MV-4-11 (cell line): Measurements from ENCODE around the gene CFTR.
A peak's percentile ranks its signal among the peaks of the same experiment; 100 is the strongest.

ENCODE experiments used
- DNase-seq: peaks from one replicate; lab custom pipeline; 2025; lab: John Stamatoyannopoulos, UW

The CFTR gene

DNA sequence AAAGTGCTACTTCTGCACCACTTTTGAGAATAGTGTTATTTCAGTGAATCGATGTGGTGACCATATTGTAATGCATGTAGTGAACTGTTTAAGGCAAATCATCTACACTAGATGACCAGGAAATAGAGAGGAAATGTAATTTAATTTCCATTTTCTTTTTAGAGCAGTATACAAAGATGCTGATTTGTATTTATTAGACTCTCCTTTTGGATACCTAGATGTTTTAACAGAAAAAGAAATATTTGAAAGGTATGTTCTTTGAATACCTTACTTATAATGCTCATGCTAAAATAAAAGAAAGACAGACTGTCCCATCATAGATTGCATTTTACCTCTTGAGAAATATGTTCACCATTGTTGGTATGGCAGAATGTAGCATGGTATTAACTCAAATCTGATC, 110.4 kb downstream of the CFTR start:
- DNase-seq = no peak

DNA sequence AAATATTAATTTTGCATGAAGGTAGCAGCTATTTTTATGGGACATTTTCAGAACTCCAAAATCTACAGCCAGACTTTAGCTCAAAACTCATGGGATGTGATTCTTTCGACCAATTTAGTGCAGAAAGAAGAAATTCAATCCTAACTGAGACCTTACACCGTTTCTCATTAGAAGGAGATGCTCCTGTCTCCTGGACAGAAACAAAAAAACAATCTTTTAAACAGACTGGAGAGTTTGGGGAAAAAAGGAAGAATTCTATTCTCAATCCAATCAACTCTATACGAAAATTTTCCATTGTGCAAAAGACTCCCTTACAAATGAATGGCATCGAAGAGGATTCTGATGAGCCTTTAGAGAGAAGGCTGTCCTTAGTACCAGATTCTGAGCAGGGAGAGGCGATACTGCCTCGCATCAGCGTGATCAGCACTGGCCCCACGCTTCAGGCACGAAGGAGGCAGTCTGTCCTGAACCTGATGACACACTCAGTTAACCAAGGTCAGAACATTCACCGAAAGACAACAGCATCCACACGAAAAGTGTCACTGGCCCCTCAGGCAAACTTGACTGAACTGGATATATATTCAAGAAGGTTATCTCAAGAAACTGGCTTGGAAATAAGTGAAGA, 112.3 kb downstream of the CFTR start:
- DNase-seq = no peak

DNA sequence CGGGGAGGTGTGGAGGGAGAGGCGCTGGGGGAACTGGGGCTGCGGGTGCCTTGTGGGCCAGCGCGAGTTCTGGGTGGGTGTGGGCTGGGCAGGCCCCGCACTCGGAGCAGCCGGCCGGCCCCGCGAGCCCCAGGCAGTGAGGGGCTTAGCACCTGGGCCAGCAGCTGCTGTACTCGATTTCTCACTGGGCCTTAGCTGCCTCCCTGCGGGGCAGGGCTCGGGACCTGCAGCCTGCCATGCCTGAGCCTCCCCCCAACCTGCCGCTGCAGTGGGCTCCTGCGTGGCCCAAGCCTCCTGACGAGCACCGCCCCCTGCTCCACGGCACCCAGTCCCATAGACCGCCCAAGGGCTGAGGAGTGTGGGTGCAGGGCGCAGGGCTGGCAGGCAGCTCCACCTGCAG, 116.3 kb downstream of the CFTR start:
- DNase-seq = no peak

DNA sequence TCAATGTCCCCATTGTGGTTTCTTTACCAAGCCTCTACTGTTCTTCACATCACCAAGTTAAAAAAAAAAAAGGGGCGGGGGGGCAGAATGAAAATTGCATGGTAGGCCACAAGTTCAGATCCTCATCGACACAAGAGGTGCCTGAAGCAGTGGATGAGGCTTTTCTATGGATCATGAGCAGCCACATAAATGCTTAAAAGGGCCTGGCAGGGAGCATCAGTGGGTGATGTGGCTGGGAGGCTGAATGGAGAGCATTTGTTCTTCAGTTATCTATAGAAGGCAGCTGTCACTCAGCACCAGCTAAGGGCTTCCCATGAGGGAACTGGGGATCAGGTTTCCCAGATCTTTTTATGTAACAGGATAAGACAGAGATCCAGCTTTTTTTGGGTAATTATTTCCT, 117.9 kb downstream of the CFTR start:
- DNase-seq = no peak

DNA sequence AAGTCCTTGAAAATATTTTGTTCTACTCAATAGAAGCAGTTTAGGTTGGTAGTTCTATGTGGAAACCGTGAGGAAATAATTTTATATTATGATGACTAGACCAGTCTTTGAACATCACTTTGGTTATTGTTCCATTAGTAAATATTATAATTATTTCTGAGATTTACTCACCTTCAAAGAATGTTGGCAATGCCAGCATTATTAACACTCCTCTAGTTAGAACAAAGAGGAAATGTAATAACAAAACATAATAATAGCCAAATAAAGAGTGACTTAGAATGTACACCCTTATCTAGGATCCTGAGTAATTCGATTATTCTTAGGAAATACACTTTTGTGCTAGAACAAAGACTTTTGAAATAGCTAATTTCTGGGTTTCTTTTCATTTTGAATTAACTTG, 121.1 kb downstream of the CFTR start:
- no peak for DNase-seq

DNA sequence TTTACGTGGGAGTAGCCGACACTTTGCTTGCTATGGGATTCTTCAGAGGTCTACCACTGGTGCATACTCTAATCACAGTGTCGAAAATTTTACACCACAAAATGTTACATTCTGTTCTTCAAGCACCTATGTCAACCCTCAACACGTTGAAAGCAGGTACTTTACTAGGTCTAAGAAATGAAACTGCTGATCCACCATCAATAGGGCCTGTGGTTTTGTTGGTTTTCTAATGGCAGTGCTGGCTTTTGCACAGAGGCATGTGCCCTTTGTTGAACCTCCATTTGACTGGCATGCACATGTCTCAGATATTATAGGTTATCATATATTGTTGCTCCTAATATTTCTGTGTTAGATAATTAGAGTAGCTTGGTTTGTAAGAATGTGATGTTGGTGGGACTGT, 123.8 kb downstream of the CFTR start:
- DNase-seq = no peak

DNA sequence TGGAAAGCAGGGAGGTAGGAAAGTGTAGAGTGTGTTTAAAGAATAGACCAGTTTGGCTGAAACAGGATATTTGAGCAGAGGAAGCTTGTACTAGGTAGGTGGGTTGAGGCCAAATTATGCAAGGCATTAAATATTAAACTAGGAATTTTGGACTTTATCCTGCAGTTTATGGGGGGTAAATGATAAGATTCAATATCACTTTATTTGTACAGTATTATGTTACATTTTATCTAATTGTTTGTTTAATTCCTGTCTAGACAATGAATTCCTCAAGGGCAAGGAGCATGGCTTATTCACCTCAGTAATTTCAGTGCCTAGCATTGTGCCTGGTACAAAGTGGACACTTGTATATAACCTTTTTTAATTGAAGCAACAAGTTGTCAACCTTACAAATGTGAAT, 125.9 kb downstream of the CFTR start:
- DNase-seq = no peak

DNA sequence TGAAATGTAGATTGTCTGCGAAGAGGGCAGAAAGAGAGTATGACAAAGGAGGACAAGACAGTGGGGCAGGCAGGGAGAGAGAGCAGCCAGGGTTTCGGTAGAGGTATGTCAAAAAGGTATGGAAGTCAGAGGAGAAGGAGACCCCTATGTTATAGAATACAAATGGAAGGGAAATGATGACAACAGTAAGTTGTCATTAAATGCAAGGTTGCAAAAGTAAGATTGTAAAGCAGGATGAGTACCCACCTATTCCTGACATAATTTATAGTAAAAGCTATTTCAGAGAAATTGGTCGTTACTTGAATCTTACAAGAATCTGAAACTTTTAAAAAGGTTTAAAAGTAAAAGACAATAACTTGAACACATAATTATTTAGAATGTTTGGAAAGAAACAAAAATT, 126.3 kb downstream of the CFTR start:
- no peak for DNase-seq

DNA sequence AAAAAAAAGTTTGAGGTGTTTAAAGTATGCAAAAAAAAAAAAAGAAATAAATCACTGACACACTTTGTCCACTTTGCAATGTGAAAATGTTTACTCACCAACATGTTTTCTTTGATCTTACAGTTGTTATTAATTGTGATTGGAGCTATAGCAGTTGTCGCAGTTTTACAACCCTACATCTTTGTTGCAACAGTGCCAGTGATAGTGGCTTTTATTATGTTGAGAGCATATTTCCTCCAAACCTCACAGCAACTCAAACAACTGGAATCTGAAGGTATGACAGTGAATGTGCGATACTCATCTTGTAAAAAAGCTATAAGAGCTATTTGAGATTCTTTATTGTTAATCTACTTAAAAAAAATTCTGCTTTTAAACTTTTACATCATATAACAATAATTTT, 130.6 kb downstream of the CFTR start:
- no peak for DNase-seq

DNA sequence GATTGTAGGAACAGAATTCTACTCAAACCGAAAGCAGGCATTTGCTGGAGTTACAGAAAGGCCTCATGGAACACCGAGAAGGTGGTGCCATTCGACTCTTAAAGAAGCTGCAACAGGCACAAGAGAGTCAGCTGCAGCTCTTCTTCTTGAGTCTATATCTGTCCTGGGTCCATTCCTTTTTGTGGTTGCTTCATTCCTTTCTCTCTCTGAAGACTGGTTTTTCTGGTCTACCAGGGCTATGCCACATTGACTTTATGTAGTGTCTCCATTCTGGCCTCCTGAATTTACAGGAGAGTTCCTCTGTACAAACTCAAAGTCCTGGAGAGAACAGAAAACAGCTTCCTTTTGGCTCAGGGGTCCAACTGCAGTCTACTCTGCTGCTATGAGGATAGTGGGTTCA, 132.8 kb downstream of the CFTR start:
- no peak for DNase-seq

DNA sequence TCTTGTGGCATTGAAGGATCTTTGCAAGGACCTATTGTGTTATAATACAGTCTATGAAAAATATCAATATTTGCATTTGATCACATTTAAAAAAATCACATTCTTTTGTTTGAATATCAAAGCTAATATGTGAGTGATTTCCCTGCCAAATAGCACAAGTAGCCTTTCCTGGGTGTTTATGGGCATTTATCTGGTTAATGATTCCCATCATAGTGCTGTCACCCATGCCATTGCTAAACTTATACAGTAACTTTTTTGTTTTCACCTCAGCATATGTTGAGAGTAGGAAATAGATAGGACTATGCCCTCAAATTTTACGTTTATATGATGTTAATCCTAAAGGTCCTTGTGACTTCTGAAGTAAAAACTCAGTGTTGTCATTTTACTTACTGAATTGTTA, 136.9 kb downstream of the CFTR start:
- no peak for DNase-seq

DNA sequence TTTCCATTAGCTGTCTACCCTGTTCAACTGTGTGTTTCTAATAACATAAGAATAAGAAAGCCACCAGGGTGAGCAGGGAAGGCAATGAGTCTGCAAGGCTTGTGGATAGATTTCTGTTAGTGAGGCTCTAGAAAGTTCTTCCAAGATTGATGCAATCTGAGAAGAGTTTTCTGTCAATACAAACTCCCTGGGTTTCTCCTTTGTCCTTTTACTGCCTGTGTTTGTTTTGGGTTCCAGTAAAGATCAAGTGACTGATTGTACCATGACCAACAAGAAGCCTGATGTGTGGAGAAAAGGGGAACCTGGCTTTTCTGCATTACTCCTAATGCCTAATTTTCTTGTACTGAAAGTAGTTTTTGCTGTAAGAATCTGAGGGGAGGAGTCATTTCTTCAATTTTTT, 139.9 kb downstream of the CFTR start:
- DNase-seq = peak; percentile 5

DNA sequence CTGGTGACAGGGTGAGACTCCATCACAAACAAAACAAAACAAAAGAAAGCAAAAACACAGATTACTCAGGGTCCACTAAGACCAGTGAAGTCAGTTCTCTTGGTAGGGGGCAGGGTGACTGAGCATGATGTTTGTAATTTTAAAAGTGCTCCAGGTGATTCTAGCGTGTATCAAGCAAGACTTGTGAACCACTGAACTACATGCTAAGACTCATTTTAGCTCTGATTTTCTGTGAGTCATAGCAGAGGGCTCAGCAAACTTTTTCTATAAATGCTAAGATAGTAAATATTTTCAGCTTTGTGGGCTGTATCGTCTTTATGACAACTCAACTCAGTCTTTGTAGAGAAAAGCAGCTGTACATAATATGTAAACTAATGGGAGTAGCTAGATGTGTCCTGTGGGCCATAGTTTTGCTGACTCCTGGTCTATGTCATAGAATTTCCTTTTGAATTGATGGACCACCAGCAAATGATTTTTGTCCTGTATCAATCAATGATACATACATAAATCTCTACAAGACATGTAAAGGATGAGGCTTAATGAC, 141.3 kb downstream of the CFTR start:
- no peak for DNase-seq

DNA sequence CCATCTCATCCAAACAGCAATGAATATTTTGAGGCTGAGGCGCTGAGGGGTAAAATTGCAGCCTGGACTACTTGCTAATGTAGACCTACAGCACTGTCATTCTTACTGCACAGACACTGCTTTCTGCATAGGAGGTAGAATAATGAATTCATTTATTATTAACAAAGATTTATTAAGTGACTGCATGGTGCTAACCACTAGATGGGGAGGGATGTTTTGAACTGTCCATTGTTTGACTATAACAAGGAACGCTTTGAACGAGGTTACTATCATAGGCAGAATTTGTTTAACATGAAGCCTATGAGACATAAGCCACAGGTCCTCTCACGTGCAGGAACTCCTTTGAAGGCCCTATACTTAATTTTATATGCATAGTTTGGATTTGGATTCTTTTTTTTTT, 143.8 kb downstream of the CFTR start:
- DNase-seq = no peak

DNA sequence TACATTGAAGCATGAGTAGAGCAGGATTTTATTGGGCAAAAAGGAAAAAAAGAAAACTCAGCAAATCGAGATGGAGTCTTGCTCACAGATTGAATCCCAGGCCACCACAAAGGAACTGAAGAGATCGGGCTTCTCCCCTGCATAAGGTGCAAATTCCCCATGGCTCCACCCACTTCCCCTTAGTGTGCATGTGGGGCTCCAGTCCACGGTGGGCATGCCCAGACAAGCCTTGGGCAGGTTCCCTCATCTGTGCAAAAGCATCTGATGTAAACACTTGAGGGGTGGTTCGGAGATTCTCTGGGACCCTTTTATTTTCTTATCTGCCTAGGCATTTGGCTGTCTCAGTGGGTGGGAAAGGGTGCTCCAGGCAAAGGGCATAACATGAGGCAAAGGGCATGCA, 150.7 kb downstream of the CFTR start:
- DNase-seq = no peak

DNA sequence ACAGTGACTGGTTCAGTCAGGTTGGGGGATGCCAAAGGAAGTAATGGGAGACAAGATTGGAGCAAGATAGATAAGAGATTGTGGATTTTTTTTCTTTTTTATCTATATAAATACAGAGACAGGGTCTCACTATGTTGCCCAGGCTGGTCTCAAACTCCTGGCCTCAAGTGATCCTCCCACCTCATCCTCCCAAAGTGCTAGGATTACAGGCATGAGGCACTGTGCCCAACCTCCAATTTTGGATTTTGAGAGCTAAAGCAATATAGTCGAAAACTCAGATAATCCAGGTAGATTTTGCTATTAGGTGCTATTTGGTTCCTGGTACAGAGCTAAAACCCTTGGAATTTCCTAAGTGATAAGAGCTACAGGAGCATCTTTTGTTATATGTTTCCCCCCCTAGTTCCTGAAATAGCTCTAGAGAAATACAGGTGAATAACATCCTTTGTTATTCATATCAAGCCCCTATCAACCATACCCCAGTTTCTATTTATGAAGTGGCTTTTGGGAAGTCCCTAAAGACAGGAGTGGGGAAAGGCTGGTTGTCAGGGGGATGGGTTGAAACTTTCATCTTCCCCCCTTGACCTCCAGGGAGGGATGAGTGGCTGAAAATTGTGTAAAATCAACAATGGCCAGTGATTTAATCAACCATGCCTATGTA, 151.2 kb downstream of the CFTR start:
- no peak for DNase-seq

DNA sequence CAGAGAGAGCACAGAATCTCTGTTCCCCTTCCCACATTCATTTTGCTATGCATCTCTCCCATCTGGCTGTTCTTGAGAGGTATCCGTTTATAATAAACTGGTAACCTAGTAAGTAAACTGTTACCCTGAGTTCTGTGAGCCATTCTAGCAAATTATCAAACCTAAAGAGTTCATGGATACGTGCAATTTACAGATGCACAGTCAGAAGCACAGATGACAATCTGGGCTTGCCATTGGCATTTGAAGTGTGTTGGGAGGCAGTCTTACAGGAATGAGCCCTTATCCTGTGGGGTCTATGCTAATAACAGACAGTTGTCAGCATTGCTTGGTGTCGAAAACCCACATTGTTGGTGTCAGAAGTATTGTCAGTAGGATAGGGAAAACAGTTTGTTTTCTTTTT, 151.8 kb downstream of the CFTR start:
- DNase-seq = no peak

DNA sequence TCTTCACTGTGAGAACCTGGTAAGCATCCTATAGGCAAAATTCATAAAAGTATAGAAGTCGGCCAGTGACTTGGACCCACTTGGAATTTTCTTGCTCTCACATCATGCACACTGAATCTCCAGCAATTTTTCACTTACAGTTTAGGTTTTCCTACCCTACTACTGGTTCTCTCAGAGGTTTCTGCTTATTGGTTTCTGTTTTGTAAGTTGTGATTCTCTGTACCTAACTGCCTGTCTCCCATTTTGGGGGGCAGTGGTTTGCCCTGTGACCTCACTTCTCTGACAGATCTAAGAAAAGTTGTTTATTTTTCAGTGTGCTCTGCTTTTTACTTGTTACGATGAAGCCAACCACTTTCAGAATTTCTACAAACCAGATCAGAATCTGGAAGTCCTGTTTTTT, 158.1 kb downstream of the CFTR start:
- no peak for DNase-seq

DNA sequence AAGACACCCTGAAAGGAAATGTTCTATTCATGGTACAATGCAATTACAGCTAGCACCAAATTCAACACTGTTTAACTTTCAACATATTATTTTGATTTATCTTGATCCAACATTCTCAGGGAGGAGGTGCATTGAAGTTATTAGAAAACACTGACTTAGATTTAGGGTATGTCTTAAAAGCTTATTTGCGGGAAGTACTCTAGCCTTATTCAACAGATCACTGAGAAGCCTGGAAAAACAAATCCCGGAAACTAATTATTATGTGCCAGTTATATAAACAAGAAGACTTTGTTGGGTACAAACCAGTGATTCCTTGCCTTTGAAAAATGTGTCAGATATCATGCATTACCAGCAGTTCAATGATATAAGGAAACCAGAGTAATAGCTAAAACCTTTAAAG, 160.1 kb downstream of the CFTR start:
- no peak for DNase-seq

DNA sequence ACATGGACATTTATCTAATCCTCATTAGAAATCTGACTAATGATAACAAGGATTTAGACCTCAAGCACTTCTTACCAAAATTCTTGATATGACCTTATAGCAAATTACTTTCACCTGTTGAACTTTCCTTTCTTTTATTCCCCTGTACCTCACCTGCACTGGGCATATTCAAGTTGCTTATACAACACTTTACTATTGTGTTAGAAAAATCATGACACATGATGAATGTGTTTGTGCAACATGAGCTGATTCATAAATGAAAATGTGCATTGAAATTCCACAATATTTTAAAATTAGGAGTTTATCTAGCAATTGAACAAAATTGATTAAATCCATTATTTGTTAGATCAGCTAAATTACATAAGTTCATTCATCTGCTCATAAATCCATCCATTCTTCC, 160.6 kb downstream of the CFTR start:
- DNase-seq = no peak

DNA sequence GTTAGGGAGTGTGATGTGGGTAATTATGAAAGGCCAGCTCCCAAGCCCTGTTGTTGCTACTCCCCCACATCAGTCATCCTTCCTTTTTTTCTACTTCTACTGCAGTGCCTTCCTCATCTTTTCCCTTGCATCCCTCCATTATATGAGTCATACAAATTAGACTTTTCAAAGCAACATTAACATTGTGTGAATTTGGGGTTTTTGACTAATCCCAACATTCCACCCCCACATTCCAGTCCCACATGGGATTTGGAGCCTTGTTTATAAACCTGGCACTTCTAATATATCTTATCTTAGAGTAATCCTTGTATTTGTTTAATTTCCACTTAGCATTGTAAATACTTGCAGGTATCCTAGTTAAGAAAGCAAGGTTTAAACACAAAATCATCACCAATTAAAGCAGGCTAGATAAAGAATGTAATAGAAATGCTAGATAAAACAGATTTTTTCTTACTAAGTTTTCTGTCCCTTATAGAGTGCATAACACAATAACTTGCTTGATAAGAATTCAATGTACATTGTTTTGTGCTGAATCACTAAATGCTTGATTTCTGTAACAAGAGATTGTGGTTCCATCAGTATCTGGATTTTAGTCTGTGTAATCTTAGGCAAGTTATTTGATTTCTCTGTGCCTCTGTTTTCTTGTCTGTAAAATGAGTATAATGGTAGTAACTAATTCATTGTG, 165.8 kb downstream of the CFTR start:
- no peak for DNase-seq

DNA sequence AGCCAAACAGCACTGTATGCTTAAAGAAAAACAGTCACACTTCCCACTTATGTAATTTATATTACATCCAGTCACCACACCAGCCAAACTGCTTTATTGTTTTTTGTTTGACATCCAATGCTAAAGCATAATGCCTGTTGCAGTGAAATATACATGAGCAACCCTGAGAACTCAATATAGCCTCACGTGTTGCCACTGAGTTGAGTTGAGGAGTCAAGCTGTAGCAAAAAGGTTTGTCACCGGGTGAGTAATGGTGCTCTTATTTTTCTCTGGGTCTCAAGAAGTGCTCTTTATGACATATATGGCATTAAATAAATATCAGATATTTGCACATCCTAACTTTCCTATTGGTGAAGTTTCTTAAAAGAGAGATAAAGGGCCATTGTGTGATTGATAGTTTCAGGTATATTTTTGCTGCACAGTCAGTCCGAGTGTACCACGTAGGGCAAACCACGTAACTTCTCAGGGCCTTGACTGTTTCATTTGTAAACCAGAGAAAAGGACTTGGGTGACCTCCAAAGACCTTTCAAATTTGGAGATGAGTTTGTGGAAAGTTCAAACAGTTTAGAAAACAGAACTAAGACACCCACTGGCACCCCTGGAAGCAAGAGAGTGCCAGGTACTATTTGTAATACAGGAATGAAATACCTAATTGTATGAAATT, 168.5 kb downstream of the CFTR start:
- DNase-seq = no peak
